H7 (cell line): ENCODE results near the gene UBASH3A. TPM values are rescaled to one million over a fixed set of nuclear protein-coding genes. Genes with fewer than 3 reads are reported as not detected.
A peak's percentile ranks its signal among the peaks of the same experiment; 100 is the strongest.
"Not testable (repeated sequence)": the region's sequence is repeated elsewhere in the genome, so short reads cannot be mapped to it uniquely, and the experiment has no call there.

ENCODE experiments used
- DNase-seq: peaks from one replicate; pipeline ENCODE4 v3.0.0; 2012
- H3K27me3 ChIP-seq: 2 replicates; pipeline ENCODE4 v1.6.0; 2011; ENCODE audit warnings: mild to moderate bottlenecking, low read length; ENCODE audit not compliant: control insufficient read depth, insufficient read depth
- H3K36me3 ChIP-seq: replicated peaks from 2 replicates; pipeline ENCODE4 v1.5.1; 2011; ENCODE audit warnings: low read length; ENCODE audit not compliant: control insufficient read depth, insufficient read depth
- H3K4me3 ChIP-seq: 2 replicates; pipeline ENCODE4 v1.5.1; 2011; ENCODE audit warnings: low read depth, mild to moderate bottlenecking, control low read depth, low read length, moderate library complexity; ENCODE audit not compliant: insufficient read depth
- total RNA-seq: library from RNA; depleted of rRNA; stranded (reverse); fragments of >200 nt; shearing (Covaris generic); gene quantifications from 2 replicates; pipeline ENCODE4 v1.2.3, GENCODE V29; 2014

Gene UBASH3A
- total RNA-seq, 1 experiment from 2014 or later, result not detected

DNA sequence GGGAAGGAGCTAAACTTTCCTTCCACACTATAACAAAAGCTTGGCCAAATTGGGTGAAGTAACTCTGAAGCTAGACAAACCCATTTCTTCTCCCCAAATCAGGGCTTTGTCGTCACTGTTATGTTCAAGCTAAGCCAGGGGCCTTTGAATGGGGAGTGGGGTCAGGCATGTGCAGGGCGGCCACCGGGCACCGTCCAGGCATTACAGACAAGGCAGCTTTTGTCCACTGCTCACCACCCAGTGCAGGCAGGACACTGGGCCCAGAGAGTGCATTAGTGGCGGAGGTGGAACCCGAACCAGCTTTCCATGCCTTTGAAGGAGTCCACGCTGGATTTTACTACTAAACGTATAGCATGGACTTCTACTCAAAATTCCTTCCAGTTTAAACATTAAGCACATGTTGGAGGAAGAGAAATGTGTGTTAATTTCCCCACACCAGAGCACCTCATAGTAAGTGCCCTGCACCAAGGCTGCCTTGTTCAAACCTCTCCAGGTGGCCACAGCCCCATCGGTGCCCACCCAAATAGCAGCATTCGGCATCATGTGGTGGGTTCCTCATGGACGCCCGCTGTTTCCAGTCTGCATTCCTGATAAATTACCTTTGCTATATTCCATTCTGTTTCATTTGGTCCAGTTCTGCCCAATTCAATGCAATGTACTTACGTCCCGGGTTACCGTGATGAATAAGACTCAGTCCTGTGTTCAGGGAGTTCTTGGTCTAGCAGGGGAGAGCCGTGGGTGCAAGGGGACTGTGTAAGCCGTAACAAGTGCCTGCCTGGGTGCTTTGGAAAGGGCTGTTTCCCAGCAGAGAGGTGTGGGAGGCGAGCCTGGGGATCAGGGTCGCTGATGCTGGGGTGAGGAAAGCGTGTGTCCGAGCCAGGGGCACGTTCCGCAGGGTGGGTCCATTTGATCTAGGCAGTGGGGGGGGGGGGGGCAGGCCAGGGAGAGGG, 1.6 kb downstream of the UBASH3A start:
- Histone ChIP-seq H3K4me3 (no peak overlapping the region), H3K36me3 (no peaks in the 10 kb centered on the region), H3K27me3 (no peaks in the 10 kb centered on the region)
- no peak for DNase-seq

DNA sequence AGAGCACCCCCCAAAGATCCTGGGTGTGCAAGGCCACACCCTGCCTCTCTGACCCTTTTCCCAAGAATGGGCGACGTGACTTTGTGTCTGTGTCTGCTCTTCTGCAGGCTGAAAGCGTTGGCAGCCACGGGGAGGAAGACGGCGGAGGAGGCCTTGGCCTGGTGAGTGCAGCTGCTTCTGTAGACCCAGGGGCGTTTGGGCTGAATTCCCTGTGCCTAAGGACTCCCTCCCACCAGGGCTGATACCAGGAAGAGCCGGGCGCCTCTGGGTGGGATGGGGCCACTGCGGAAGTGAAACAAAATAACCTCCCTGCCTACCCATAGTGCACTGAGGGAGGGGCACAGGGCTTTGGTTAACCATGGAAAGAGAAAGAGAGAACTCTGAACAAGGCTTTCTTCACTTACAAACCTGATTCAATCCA, 2.5 kb downstream of the UBASH3A start:
- no peaks in the 10 kb centered on the region for H3K27me3 ChIP-seq
- H3K4me3 ChIP-seq, result no peak overlapping the region
- no peak for DNase-seq
- H3K36me3 ChIP-seq, result no peaks in the 10 kb centered on the region

DNA sequence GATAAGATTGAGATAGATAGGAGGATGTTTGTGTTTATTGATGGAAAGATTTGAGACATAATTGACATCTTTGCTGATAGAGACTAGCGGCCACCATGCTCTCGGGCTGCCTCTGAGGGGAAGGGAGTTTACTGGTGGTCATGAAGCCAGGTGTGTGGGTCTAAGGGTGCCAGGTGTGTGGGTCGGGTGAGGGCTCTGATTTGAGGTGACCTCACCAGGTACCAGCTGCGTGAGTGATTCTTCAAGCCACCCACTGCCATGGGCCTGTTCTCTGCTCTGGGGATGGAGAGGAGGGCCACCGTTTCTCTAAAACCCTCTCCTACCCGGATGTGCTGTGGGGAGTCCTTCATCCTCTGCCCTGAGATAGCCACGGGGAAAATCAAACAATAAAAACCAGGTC, 3.2 kb downstream of the UBASH3A start:
- no peak for DNase-seq
- H3K27me3 ChIP-seq, result no peaks in the 10 kb centered on the region
- no peak overlapping the region for H3K4me3 ChIP-seq
- no peaks in the 10 kb centered on the region for H3K36me3 ChIP-seq

DNA sequence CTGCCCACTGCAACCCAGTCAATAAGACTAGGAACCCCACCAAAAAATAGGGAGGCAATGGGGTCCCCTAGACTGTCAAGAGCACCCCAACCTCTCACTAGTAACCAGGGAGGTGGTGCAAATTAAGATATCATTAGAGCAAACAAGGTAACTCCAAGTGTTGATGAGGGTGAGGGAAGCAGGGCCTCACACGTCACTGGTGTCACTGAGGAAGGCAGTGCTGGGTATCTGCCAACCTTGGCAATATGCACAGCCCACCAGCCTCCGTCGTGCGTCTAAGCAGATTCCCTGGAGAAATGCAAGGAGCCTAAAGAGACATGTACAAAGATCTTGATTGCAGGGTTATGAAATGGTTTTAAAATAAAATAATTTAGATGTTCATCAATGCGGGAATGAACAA, 3.8 kb downstream of the UBASH3A start:
- DNase-seq, result no peak
- Histone ChIP-seq H3K36me3 (no peaks in the 10 kb centered on the region), H3K4me3 (no peak overlapping the region), H3K27me3 (no peaks in the 10 kb centered on the region)

DNA sequence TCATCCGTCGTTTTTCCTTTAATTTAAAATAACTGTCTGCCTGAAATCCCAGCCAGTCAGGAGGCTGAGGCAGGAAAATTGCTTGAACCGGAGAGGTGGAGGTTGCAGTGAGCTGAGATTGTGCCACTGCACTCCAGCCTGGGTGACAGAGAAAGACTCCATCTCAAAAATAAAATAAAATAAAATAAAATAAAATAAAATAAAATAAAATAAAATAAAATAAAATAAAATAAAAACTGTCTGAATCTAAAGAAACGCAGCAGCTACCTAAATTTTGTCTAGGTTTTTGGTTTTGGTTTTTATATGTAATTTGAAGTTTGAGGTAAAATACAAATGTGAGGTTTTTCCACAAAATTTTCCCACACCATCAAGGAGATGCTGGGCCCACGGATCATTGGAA, 5.0 kb downstream of the UBASH3A start:
- not testable (repeated sequence) for H3K27me3 ChIP-seq, H3K36me3 ChIP-seq, H3K4me3 ChIP-seq, DNase-seq

DNA sequence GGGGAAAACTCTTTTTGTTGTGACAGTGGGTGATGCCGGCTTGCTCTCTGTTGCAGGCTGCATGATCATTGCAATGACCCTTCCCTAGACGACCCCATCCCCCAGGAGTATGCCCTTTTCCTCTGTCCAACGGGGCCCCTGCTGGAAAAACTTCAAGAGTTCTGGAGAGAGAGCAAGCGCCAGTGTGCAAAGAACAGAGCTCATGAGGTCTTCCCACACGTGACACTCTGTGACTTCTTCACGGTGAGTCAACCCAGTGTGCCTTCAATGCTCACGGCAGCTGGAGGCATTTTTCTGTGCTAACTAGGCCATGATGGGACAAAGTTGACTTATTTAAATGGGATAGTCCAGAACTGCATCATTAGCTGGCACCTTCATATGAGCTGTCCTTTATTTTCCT, 5.7 kb downstream of the UBASH3A start:
- no peak for DNase-seq
- no peaks in the 10 kb centered on the region for H3K36me3 ChIP-seq
- H3K4me3 ChIP-seq, result no peak overlapping the region
- no peaks in the 10 kb centered on the region for H3K27me3 ChIP-seq

DNA sequence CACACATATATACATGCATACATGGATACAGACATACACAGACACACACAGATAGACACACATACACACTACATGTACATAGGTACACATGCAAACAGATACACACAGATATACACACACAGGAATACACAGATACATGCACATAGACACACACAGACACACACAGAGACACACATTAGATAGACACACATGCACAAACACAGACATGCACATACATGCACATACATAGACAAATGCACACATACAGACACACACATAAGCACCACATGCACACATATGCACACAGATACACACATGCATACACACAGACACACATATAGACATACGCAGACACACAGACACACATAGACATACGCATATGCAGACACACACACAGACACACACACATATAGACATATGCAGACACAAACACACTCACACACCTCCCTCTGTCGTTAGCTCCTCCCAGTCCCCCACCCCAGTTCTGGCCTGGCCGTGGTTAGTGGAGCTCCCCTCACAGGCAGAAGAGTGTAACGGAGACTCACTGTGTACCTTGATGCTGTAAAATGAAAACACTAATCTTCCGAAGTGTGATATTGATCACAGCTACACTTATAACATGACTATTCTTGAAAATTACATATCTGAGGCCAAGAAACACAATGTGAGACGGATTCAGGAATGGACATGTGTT, 7.6 kb downstream of the UBASH3A start:
- Histone ChIP-seq H3K27me3 (no peaks in the 10 kb centered on the region), H3K4me3 (no peak overlapping the region), H3K36me3 (no peaks in the 10 kb centered on the region)
- peak; percentile 85 for DNase-seq

DNA sequence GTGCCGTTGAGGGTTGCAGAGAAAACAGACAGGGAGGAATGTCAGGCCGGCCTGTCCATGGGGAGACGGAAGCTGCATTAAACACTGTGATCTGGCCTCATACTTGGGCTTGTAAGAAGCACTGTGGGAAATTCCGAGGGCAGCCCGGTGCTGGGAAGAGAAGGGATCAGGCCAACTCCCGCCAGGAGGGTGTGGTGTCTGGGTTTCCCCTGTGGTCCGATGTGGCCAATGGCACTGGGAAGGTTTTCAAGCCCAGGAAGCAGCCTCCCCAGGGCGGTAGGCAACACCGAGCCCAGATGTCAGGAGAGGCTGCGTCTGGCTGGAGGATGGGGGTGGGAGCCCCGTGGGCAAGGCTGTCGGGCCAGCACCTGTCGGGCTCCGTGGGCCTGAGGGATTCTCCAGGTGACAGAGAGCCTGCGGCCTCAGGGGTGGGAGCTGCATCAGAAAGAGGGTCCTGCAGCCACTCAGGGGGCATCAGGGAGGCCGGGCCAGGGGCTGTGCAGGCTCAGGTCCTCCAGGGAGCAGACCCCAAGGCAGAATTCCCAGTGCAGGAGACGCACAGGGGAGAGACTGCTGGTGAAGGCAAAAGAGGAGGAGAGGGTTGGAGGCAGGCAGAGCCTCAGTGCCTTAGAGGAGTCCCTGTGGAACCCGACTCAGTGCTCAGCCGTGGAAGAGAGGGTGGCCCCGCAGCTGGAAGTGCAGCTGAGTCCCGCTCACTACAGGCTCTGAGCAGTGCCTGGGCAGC, 8.4 kb downstream of the UBASH3A start:
- no peaks in the 10 kb centered on the region for H3K27me3 ChIP-seq
- no peaks in the 10 kb centered on the region for H3K36me3 ChIP-seq
- peak; percentile 63 for DNase-seq
- H3K4me3 ChIP-seq, result no peak overlapping the region

DNA sequence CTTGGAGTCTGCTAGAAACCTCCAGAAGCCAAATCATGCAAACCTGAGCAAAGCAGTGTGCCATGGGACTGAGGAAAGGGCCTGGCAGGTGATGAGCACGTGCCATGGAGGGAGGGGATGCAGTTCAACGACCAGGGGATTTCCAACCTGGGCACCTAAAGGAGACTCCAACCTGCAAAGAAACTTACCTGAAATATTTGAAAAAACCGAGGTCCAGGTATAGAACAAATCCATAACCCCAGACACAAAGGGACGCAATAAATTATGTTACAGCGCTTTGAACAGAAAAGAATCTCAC, 8.9 kb downstream of the UBASH3A start:
- no peak overlapping the region for H3K4me3 ChIP-seq
- H3K27me3 ChIP-seq, result no peaks in the 10 kb centered on the region
- no peak for DNase-seq
- H3K36me3 ChIP-seq, result no peaks in the 10 kb centered on the region

DNA sequence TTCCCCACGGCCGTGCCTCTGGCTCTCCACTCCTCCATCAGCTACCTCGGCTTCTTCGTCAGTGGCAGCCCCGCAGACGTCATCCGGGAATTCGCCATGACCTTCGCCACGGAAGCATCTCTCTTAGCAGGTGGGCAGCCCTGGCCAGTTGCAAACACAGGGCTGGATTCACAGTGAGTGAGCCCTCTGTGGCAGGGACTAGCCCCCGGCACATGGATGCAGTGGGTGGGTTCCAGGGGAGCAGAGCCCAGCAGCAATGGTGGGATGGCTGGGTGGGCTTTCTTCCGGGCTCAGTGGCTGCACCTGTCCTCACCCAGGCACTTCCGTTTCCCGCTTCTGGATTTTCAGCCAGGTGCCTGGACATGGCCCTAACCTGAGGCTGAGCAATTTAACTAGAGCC, 9.4 kb downstream of the UBASH3A start:
- H3K27me3 ChIP-seq, result no peaks in the 10 kb centered on the region

DNA sequence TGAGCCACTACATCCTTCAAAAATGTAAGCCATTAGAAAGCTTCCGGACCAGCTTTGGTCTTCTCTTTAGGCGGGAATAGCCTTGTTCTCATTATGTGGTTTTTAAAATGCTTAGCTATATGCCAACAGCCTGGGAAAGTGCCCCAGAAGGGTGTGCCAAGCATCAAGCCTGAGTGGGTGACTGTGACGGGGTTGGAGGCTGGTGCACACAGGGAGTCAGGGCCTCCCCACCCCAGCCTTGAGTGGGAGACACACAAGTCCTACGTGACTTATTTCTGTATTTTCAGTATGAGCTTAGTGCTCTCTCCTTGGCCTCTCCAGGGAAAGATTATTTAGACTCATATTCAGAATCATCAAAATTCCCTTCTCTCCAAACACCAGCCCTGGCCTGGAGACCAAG, 9.8 kb downstream of the UBASH3A start:
- no peaks in the 10 kb centered on the region for H3K27me3 ChIP-seq
- no peaks in the 10 kb centered on the region for H3K36me3 ChIP-seq
- no peak for DNase-seq
- no peak overlapping the region for H3K4me3 ChIP-seq

More for the DNA sequence above, 9.4 kb downstream of the UBASH3A start:
- DNase-seq, result no peak
- H3K36me3 ChIP-seq, result no peaks in the 10 kb centered on the region
- no peak overlapping the region for H3K4me3 ChIP-seq

DNA sequence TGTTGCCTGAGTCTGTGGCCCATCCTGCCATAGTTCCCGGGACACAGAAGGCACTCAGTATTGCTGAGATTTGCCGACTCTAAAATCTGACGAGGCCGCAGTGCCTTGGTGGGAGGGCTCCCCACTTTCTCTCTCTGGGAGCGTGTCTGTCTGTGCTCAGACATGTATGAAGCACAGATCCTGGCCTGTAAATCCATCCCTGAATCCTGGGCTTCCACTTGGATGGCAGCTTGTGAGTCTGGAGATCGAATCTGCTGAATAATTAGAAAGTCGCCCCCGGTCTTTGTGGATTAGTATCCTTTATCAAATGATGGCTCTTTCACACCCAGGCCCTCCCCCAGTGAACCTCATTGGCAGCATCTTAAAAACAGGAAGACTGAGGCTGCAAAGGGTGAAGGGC, 10.4 kb downstream of the UBASH3A start:
- Histone ChIP-seq H3K4me3 (no peak overlapping the region), H3K36me3 (no peaks in the 10 kb centered on the region), H3K27me3 (no peaks in the 10 kb centered on the region)
- no peak for DNase-seq

DNA sequence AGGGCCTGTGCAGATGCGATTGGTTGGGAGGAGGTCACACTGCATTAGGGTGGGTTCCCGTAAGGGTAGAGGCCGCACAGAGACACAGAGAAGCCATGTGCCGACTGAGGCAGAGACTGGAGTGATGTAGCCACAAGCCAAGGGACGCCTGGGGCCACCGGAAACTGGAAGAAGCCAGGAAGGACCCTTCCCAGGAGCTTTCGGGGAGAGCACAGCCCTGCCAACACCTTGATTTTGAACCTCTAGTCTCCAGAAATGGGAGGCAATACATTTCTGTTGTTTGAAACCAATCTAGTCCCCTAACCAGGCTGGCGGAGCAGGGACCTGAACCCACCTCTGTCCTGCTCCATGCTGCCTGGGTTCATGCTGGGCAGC, 10.8 kb downstream of the UBASH3A start:
- Histone ChIP-seq H3K27me3 (no peaks in the 10 kb centered on the region), H3K4me3 (no peak overlapping the region), H3K36me3 (no peaks in the 10 kb centered on the region)
- no peak for DNase-seq

DNA sequence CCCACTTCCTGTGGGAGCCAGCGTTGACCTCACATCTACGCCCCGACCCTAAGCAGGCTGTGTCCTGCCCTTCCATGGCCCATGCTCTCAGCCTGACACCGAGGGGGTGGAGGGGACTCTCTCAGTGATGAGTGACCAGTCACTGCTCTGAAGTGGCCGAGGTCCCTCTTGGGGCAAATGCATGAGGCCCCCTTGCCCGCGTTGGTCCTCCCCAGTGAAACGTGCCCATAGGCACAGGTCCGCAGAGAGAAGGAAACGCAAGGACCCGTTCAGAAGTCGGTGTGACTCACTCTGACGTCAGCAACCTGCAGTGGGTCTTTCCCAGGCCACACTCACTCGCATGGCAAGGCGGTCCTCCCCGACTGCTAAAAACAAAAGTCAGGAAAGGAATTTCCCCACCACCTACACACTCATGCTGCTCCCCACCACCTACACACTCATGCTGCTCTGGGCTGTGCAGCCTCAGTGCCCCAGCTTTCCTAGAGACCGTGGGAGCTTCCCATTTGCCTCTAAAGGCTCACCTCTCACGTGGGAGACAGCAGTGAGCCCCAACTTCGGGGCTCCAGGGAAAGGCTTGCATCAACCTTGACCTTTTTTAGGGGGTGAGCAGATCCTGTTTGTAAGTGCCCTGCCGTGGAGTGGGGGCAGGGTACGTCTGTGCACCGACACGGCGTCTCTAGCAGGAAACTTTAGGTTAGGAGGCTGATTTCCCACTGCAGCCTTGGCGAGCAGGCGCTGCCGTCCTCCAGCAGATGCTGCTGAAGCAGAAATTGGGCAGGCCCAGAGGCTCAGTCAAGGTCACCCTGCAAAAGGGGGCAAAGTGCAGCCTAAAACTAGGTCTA, 11.4 kb downstream of the UBASH3A start:
- Histone ChIP-seq H3K27me3 (no peaks in the 10 kb centered on the region), H3K4me3 (no peak overlapping the region), H3K36me3 (no peaks in the 10 kb centered on the region)
- DNase-seq, result no peak
